Tibial nerve (tissue), 4 donors: ENCODE data around the gene NBAS.

ENCODE experiments used
- CTCF ChIP-seq, 5 experiments: fragments of 200-600 bp in 3 of 5; fragments of 450-650 bp in 2 of 5; sonication (generic) in 3 of 5; IDR thresholded peaks; one replicate each; pipeline ENCODE4 v1.5.1; 2016 to 2019; ENCODE audit warnings: antibody characterized with exemption in 5 of 5, mild to moderate bottlenecking in 3 of 5, moderate library complexity in 2 of 5
- EP300 ChIP-seq, 2 donors: sonication (generic); formaldehyde crosslinking; IDR thresholded peaks; one replicate each; pipeline ENCODE4 v1.6.1; 2017; ENCODE audit warnings: antibody characterized with exemption in 2 of 2, mild to moderate bottlenecking in 1 of 2

GRCh38 chr2:15218423-15219086, 342.6 kb downstream of the NBAS start:
- TF ChIP-seq EP300 (IDR thresholded peaks at IDR 0.05) (no peak), CTCF (IDR thresholded peaks at IDR 0.05) (no peak)
